ENCODE measurements around the gene GP1BB.
A peak's percentile ranks its signal among the peaks of the same experiment; 100 is the strongest.

The GP1BB gene

DNA sequence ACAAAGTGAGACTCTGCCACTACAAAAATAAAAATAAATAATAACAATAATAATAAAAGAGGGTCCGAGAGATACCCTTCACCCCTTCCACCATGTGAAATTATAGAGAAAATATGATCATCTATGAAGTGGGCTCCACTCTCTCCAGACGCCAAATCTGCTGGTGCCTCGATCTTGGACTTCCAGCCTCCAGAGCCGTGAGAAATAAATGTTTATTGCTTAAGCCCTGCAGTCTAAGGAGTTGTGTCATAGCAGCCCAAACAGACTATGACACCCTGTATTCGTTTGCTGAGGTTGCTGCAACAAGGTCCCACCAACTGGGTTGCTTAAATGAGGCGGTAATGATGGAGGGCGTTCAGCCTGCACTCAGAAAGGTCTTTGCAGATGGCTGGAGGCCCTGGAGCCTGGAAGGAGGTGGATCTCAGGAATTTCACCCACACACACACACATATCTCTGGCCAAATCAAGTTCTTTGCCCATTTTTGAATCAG, 16.6 kb upstream of the GP1BB start:
- no peak overlapping the region for H3K27ac ChIP-seq (ENCODE audit: low read depth, low read length)
- H3K27me3 ChIP-seq (ENCODE audit: insufficient read depth, low read length): no peaks in the 10 kb centered on the region
- H3K79me2 ChIP-seq (ENCODE audit: control insufficient read depth, insufficient read depth, low read length, unreplicated experiment): no peaks in the 10 kb centered on the region
- peaks cover 9% of the 10 kb centered on the region for H3K4me1 ChIP-seq (ENCODE audit: control insufficient read depth, insufficient read depth, low read length, unreplicated experiment)
- H3K36me3 ChIP-seq (ENCODE audit: insufficient read depth, low read length): no peaks in the 10 kb centered on the region
- no peak overlapping the region for H3K4me3 ChIP-seq (ENCODE audit: low read depth, low read length)
- no peak overlapping the region for H2AFZ ChIP-seq (ENCODE audit: low read length, unreplicated experiment)

DNA sequence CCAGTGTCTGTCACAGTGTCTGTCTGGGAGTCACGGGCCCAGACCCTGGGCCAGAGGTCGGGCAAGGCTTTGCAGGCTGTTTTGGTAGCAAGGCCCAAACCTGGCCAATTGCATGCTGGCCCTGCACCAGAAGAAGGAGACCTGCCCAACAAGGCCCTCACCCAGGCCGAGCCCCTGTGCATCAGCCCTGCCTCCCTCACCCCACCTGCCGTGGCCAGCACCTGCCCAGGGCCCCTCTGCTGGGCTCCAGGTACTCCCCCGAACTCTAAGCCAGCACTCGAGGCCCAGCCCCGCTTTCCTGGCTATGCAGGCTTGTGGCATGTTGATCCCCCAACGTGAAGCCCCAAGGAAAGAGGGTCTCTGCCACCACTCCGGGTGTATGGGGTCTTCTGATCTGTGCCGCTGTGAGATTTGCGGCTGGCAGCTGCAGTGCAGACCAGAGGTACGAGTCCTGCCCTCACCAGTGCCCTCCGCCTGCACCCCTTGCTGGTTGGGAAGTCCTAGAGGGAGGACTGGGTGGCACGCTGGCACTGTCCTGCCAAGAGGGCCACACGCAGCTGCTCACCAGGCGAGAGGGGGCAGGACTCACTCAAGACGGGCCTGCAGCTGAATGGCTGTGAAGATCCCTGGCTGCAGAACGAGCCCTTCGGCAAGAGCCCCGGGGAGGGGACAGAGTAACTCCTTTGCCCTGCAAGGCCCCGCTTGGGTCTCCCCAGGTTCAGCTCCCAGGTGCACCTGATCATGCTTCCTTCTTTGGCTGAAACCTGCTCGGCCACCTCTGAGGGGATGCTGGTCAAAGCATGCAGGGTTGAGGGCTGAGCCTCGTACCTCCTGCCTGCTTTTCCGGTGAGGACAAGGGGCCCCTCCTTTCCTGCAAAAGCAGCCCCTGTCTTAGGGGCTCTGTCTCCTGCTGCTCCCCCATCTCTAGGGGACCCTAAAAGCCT, 15.7 kb upstream of the GP1BB start:
- H3K79me2 ChIP-seq (ENCODE audit: control insufficient read depth, insufficient read depth, low read length, unreplicated experiment): no peaks in the 10 kb centered on the region
- no peaks in the 10 kb centered on the region for H3K36me3 ChIP-seq (ENCODE audit: insufficient read depth, low read length)
- H3K4me1 ChIP-seq (ENCODE audit: control insufficient read depth, insufficient read depth, low read length, unreplicated experiment): peaks cover 9% of the 10 kb centered on the region
- no peak overlapping the region for H2AFZ ChIP-seq (ENCODE audit: low read length, unreplicated experiment)
- H3K27ac ChIP-seq (ENCODE audit: low read depth, low read length): no peak overlapping the region
- H3K4me3 ChIP-seq (ENCODE audit: low read depth, low read length): no peak overlapping the region
- no peaks in the 10 kb centered on the region for H3K27me3 ChIP-seq (ENCODE audit: insufficient read depth, low read length)

DNA sequence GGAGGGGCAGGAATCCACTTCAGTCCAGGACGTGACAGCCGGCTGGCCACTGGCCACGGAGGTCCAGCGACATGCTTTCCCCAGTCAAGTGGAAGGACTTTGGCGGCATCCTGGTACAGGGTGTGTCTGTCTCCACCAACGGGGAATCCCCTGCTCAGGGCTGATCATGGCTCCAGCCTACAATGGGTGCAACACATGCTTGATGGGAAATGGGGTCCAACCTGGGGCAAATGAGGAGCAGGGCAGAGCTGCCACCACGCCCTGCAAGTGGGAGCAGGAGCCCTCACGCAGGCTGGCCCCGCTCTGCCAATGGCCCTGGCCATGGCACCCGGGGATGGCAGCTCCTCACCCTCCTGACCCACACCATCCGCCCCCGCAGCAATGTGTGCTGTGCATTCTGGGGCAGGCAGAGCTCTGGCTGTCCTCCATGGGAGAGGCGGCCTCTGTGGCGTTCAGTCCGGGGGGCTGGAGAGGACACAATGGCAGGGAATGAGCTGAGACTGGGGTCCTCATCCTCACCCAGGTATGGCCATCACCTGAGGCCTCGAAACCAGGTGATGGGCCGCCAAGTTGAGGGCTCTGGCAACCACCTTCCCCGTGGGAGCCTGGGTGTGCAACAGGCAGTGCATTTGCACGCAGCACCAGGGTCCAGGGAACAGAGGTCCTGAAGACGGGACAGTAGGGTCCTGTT, 14.9 kb upstream of the GP1BB start:
- Histone ChIP-seq H3K36me3 (ENCODE audit: insufficient read depth, low read length) (no peaks in the 10 kb centered on the region), H3K4me1 (ENCODE audit: control insufficient read depth, insufficient read depth, low read length, unreplicated experiment) (peaks cover 9% of the 10 kb centered on the region), H3K4me3 (ENCODE audit: low read depth, low read length) (no peak overlapping the region), H3K79me2 (ENCODE audit: control insufficient read depth, insufficient read depth, low read length, unreplicated experiment) (no peaks in the 10 kb centered on the region), H2AFZ (ENCODE audit: low read length, unreplicated experiment) (no peak overlapping the region), H3K27ac (ENCODE audit: low read depth, low read length) (no peak overlapping the region), H3K27me3 (ENCODE audit: insufficient read depth, low read length) (no peaks in the 10 kb centered on the region)

DNA sequence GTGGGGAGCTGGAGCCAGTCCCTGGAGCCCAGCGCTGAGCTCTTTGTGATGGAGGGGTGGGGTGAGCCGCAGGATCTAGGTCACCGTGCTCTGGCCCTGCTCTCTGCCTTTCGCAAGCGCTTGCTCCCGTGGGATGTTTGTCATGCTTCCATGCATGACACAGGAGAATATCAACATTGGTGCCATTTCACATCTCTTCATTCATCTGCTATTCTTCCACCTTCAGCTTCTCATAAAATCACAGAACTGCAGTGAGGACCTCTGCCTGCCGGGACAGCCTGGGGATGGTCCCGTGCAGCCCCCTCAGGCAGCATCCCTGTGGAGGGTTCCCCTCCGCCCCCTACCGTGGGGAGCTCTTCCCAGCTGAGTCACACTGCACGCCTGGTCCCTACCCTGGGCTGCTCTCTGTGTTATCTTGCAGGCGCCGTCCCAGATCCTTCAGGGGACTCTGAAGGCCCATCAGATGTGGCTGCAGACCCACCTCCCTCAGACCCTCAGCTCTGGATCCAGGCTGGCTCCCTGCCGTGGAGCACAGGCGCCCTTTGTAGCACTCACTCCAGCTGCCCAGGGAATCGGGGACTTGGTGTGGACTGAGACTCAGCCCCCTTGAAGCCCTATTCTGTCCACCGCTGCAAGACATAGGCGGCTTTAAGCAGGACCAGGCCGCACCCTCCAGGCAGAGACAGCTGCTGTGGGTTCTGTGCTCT, 14.1 kb upstream of the GP1BB start:
- H3K79me2 ChIP-seq (ENCODE audit: control insufficient read depth, insufficient read depth, low read length, unreplicated experiment): no peaks in the 10 kb centered on the region
- no peak overlapping the region for H3K27ac ChIP-seq (ENCODE audit: low read depth, low read length)
- H2AFZ ChIP-seq (ENCODE audit: low read length, unreplicated experiment): no peak overlapping the region
- peaks cover 9% of the 10 kb centered on the region for H3K4me1 ChIP-seq (ENCODE audit: control insufficient read depth, insufficient read depth, low read length, unreplicated experiment)
- no peaks in the 10 kb centered on the region for H3K27me3 ChIP-seq (ENCODE audit: insufficient read depth, low read length)
- H3K4me3 ChIP-seq (ENCODE audit: low read depth, low read length): no peak overlapping the region
- H3K36me3 ChIP-seq (ENCODE audit: insufficient read depth, low read length): no peaks in the 10 kb centered on the region

DNA sequence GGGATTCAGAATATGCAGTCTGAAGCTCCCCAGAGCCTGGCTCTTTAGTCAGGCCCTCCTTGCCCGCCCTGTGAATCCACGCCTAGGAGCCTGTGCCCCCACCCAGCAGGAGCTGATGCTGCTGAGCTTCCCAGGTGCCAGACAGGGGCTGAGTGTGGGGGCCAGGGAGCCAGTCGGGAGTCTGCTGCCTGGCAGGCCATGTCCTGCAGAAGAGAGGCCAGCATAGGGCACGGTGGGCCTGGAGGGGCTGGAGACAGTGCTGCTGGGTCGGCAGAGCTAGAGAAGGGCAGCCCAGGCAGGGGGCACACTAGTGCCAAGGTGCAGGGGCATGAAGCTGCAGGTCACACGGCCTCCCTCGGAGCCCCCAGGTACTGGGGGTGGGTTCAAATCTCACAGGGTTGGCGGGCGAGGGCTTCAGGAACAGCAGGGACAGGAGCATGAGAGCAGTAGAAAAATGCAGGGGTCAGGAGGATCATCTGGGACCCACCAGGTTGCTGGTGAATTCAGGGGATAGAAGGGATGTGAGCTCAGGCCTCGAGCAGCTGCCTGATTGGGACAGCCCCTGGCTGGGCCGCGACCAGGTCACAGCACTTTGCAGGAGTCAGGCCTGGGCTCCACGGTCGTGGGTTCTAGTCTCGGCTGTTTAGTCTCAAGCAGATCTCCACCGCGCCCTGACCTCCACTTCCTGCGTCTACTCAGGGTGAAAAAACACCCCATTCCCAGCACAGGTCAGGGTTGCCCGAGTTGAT, 13.1 kb upstream of the GP1BB start:
- Histone ChIP-seq H3K79me2 (ENCODE audit: control insufficient read depth, insufficient read depth, low read length, unreplicated experiment) (no peaks in the 10 kb centered on the region), H3K27ac (ENCODE audit: low read depth, low read length) (no peak overlapping the region), H3K4me3 (ENCODE audit: low read depth, low read length) (no peak overlapping the region), H3K27me3 (ENCODE audit: insufficient read depth, low read length) (no peaks in the 10 kb centered on the region), H2AFZ (ENCODE audit: low read length, unreplicated experiment) (no peak overlapping the region), H3K4me1 (ENCODE audit: control insufficient read depth, insufficient read depth, low read length, unreplicated experiment) (peaks cover 9% of the 10 kb centered on the region), H3K36me3 (ENCODE audit: insufficient read depth, low read length) (no peaks in the 10 kb centered on the region)

DNA sequence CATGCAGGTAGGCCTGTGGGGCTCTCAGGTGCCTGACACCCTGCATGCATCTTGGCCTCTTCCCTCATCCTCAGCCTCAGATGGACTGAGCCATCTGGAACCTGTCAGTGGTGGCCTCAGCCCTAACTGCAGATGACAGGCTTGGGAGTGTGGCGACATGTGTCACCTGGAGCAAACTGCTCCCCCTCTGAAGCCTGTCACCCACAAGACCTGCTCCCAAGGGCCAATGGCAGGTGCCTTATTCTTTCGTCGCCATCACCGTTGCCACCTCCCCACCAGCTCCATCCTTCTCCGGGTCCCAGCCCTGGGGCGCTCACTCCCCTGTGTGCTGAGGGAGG, 12.6 kb upstream of the GP1BB start:
- Histone ChIP-seq H3K79me2 (ENCODE audit: control insufficient read depth, insufficient read depth, low read length, unreplicated experiment) (no peaks in the 10 kb centered on the region), H2AFZ (ENCODE audit: low read length, unreplicated experiment) (no peak overlapping the region), H3K27ac (ENCODE audit: low read depth, low read length) (no peak overlapping the region), H3K4me1 (ENCODE audit: control insufficient read depth, insufficient read depth, low read length, unreplicated experiment) (peaks cover 9% of the 10 kb centered on the region), H3K4me3 (ENCODE audit: low read depth, low read length) (no peak overlapping the region), H3K27me3 (ENCODE audit: insufficient read depth, low read length) (no peaks in the 10 kb centered on the region), H3K36me3 (ENCODE audit: insufficient read depth, low read length) (no peaks in the 10 kb centered on the region)

DNA sequence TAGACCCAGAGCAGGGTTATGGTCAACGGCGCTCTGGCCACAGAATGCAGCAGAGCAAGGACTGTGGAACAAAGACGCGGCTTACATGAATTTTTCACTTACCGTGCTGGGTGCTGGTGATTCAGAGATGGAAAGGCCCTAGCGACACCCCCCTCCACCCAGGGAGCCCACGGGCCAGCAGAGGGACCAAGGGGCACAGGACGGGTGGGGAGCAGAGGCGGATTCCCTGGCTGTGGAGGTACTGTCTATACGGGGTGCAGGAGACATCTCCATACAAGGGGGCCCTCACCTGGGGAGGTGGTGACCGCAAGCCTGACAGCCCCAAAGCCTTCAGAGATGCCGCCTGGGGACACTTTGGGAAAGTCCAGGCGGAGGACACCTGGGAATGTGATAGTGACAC, 10.1 kb upstream of the GP1BB start:
- Histone ChIP-seq H3K79me2 (ENCODE audit: control insufficient read depth, insufficient read depth, low read length, unreplicated experiment) (no peaks in the 10 kb centered on the region), H2AFZ (ENCODE audit: low read length, unreplicated experiment) (no peak overlapping the region), H3K4me3 (ENCODE audit: low read depth, low read length) (no peak overlapping the region), H3K27ac (ENCODE audit: low read depth, low read length) (no peak overlapping the region), H3K36me3 (ENCODE audit: insufficient read depth, low read length) (no peaks in the 10 kb centered on the region), H3K4me1 (ENCODE audit: control insufficient read depth, insufficient read depth, low read length, unreplicated experiment) (peaks cover 9% of the 10 kb centered on the region), H3K27me3 (ENCODE audit: insufficient read depth, low read length) (no peaks in the 10 kb centered on the region)

DNA sequence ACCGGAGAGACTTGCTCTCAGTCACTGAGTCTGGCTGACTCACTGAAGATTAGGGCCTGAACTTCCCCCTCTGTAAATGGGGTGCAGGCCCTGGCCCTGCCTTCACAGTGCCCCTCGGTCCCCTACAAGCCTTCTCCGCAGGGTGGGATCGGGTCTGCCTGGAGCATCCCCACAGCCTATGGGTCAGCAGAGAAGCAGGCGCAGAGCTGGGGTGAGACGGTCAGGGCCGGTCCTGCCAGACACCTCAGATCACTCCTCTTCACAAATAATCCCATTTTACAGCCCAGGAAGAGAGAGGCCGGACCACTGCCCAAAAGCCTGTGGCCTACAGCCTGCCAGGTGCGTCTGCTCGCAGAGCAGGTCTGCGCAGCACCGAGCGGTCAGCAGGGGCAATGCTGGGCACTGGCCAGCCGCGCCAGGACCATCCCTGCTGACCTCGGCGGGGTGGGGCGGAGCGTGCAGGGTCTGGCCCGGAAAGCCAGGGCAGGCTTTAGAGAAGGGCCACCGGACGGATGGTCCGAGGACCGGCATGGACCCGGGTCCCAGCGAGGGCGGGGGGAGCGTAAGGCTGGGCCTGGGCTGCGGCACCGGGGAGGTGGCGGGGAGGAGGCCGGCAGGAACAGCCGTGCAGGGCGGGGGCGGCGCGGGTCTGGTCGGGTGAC, 9.6 kb upstream of the GP1BB start:
- Histone ChIP-seq H3K36me3 (ENCODE audit: insufficient read depth, low read length) (no peaks in the 10 kb centered on the region), H3K4me3 (ENCODE audit: low read depth, low read length) (peak overlapping the region; percentile 39), H3K27me3 (ENCODE audit: insufficient read depth, low read length) (no peaks in the 10 kb centered on the region), H2AFZ (ENCODE audit: low read length, unreplicated experiment) (no peak overlapping the region), H3K79me2 (ENCODE audit: control insufficient read depth, insufficient read depth, low read length, unreplicated experiment) (no peaks in the 10 kb centered on the region), H3K4me1 (ENCODE audit: control insufficient read depth, insufficient read depth, low read length, unreplicated experiment) (peaks cover 6% of the 10 kb centered on the region), H3K27ac (ENCODE audit: low read depth, low read length) (no peak overlapping the region)

DNA sequence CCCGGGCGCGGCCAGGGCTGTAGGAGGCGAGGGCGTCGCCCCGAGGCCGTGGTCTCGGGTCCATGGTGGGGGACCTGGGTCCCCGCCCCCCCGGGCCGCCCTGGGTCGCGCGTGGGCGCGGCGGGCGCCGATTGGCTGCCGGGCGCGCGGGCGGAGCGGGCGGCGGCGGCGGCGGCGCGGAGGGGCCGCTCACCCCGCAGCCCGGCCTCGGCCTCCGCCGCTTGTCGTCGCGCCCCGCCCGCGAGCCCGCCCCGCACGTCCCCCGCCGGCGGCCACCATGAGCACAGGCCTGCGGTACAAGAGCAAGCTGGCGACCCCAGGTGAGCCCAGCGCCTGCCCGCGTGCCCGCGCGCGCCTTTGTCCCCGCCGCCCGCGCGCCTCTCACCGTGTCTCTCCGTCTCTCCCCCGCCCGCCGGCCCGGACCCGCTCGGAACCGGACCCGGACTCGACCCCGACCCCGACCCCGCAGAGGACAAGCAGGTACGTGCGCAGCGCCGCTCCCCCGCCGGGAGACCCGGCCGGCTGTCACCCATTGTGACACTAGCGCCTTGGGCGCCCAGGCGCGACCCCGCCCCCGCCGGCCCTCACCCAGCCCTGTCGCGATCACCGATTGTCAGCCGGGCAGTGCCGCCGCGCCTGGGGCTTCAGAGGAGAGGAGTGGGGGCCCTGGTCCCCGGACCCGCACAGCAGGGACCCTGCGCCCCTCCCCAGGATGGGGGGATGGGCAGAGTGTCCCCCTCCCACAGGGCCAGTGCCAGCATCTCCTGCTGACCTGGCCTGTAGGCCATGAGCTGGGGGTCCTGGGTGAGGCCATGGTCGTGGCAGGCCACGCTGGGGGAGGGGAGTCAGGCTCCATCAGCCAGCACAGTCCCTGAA, 8.8 kb upstream of the GP1BB start, which contains the start of gene SEPTIN5:
Gene SEPTIN5, plus strand, starts transcription at position 192 of the 876 bp plus-strand sequence. Its CDS starts 86 bp downstream, at position 278.
- no peak within 1 kb of the TSS for H3K27ac ChIP-seq (ENCODE audit: low read depth, low read length)
- H2AFZ ChIP-seq (ENCODE audit: low read length, unreplicated experiment): no peak within 1 kb of the TSS
- H3K36me3 ChIP-seq (ENCODE audit: insufficient read depth, low read length): no peaks in the 10 kb centered on the region

More for the DNA sequence above, 8.8 kb upstream of the GP1BB start, which contains the start of gene SEPTIN5:
- no peaks in the 10 kb centered on the region for H3K79me2 ChIP-seq (ENCODE audit: control insufficient read depth, insufficient read depth, low read length, unreplicated experiment)
- H3K27me3 ChIP-seq (ENCODE audit: insufficient read depth, low read length): no peaks in the 10 kb centered on the region
- peaks cover under 1% of the 10 kb centered on the region for H3K4me1 ChIP-seq (ENCODE audit: control insufficient read depth, insufficient read depth, low read length, unreplicated experiment)
- peak within 1 kb of the TSS; percentile 77 for H3K4me3 ChIP-seq (ENCODE audit: low read depth, low read length)
